Thymus (tissue), 11 donors: ENCODE data around the gene GET3. TPM values are rescaled to one million over a fixed set of nuclear protein-coding genes. Genes with fewer than 3 reads are reported as not detected.
A peak's percentile ranks its signal among the peaks of the same experiment; 100 is the strongest.
"Not testable (repeated sequence)": the region's sequence is repeated elsewhere in the genome, so short reads cannot be mapped to it uniquely, and the experiment has no call there.

ENCODE experiments used
- DNase-seq, 9 donors: peaks; one replicate each; pipeline ENCODE4 v3.0.0-alpha.2; 2013; ENCODE audit warnings: low spot score in 9 of 9, low read depth in 6 of 9, missing footprints in 1 of 9
- H3K27ac ChIP-seq, 2 donors: one replicate each; pipeline ENCODE4 v1.5.1; 2013; ENCODE audit warnings: control low read depth in 1 of 2, low read depth in 1 of 2, low read length in 1 of 2, mild to moderate bottlenecking in 1 of 2, moderate library complexity in 1 of 2
- H3K27me3 ChIP-seq, 2 donors: one replicate each; pipeline ENCODE4 v1.5.1; 2013; ENCODE audit warnings: low read length in 1 of 2; ENCODE audit not compliant: control insufficient read depth in 2 of 2, insufficient read depth in 1 of 2
- H3K36me3 ChIP-seq, 2 donors: one replicate each; pipeline ENCODE4 v1.5.1; 2013; ENCODE audit warnings: low read length in 1 of 2, mild to moderate bottlenecking in 1 of 2, moderate library complexity in 1 of 2; ENCODE audit not compliant: control insufficient read depth in 2 of 2, insufficient read depth in 2 of 2
- H3K4me1 ChIP-seq, 2 donors: one replicate each; pipeline ENCODE4 v1.5.1; 2013; ENCODE audit warnings: low read length in 2 of 2; ENCODE audit not compliant: control insufficient read depth in 2 of 2, insufficient read depth in 2 of 2
- H3K4me3 ChIP-seq, 2 donors: one replicate each; pipeline ENCODE4 v1.5.1; 2013; ENCODE audit warnings: low read length in 2 of 2, control low read depth in 1 of 2, mild to moderate bottlenecking in 1 of 2
- H3K9me3 ChIP-seq, 2 donors: one replicate each; pipeline ENCODE4 v1.5.1; 2013; ENCODE audit warnings: low read length in 1 of 2, mild to moderate bottlenecking in 1 of 2; ENCODE audit not compliant: control insufficient read depth in 2 of 2, insufficient read depth in 1 of 2
- WGBS: extraction: QIAGEN DNeasy Blood & Tissue Kit; methylation state at CpG from one replicate; pipeline ENCODE4 v1.1.7; 2013; 5-methylcytosine and 5-hydroxymethylcytosine counted together
- polyA plus RNA-seq: library from polyadenylated mRNA; stranded (reverse); fragments of 200-250 nt; gene quantifications from one replicate; pipeline ENCODE4 v1.2.3, GENCODE V29; 2013
- total RNA-seq: library from RNA; stranded (reverse); fragments of 120-200 nt; gene quantifications from one replicate; pipeline ENCODE4 v1.2.4, GENCODE V29; 2013
- donor health status: healthy.

The GET3 gene
- total and polyA plus RNA-seq, 2 donors: 50.0 to 67.2 TPM

- Histone ChIP-seq H3K36me3 (peaks cover 25 to 31% of the 10 kb centered on the region in 2 donors), H3K27me3 (no peaks in the 10 kb centered on the region), H3K4me1 (peaks cover 10 to 14% of the 10 kb centered on the region in 2 donors), H3K9me3 (no peaks in the 10 kb centered on the region), H3K27ac (peak within 1 kb of the TSS; percentile 95 to 98), H3K4me3 (peak within 1 kb of the TSS; percentile 66 to 93)
- WGBS: 7% methylated on average over 59 of the region's 59 CpGs
- DNase-seq: peak; percentile 92 to 98 (median 96)
Measured at GRCh38 chr19:12696366-12697335, 40.6 kb upstream of the GET3 start, which contains the start of gene FBXW9. FBXW9 (minus strand) TSS chr19:12696631; CDS start chr19:12696581, 50 bp downstream.

DNA sequence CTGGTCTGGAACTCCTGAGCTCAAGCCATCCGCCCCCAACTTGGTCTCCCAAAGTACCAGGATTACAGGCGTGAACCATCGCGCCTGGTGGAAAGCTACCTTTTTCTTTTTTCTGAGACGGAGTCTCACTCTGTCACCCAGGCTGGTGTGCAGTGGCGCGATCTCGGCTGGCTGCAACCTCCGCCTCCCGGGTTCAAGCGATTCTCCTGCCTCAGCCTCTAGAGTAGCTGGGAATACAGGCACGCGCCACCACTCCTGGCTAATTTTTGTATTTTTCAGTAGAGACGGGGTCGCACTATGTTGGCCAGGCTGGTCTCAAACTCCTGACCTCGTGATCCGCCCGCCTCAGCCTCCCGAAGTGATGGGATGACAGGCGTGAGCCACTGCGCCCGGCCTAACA lies 39.9 kb upstream of the GET3 start:
- peaks cover 10 to 14% of the 10 kb centered on the region in 2 donors for H3K4me1 ChIP-seq
- 97% methylated on average over 22 of the region's 22 CpGs for WGBS
- not testable (repeated sequence) for H3K9me3 ChIP-seq, H3K4me3 ChIP-seq, H3K27me3 ChIP-seq, DNase-seq, H3K27ac ChIP-seq
- H3K36me3 ChIP-seq: peaks cover 33 to 38% of the 10 kb centered on the region in 2 donors

- Histone ChIP-seq H3K27ac (no peak overlapping the region), H3K27me3 (no peaks in the 10 kb centered on the region), H3K9me3 (no peaks in the 10 kb centered on the region), H3K4me1 (peaks cover 10 to 14% of the 10 kb centered on the region in 2 donors), H3K4me3 (no peak overlapping the region), H3K36me3 (peaks cover 33 to 40% of the 10 kb centered on the region in 2 donors)
- no peak for DNase-seq
- 91% methylated on average over 6 of the region's 6 CpGs for WGBS
Measured at GRCh38 chr19:12698138-12698537, 39.2 kb upstream of the GET3 start.

DNA sequence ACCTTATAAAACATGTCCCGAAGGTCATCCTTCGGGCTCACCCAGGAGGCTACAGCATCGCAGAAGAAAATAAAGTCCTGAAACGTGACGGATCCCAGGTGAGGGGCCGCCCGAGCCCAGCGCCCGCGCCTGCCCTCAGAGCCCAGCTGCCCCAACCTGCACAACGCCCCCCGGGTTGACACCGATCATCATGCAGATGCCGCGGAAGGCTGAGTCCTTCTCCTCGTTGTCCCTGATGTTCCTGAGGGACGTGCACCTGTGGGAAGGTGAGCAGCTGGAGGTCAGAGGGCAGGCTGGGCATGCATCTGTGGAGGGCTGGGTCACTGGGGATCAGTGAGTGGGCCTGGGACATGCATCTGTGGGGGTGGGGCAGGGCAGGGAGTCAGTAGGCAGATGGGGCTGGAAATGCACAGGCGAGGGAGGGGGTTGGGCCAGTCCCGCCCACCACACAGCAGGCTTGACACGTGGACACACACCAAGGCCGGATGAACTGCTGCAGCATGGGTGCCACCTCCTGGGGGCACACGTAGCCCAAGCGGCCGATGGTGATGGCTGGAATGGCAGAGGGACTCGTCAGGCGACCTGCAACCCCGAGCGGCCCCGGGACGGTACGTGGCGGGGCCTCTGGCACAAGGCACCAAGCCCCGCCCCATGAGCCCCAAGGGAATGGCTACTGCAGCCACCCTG lies 35.6 kb upstream of the GET3 start:
- 99% methylated on average over 33 of the region's 33 CpGs for WGBS
- Histone ChIP-seq H3K4me1 (peaks cover 5 to 6% of the 10 kb centered on the region in 2 donors), H3K36me3 (peaks cover 63 to 71% of the 10 kb centered on the region in 2 donors), H3K4me3 (no peak overlapping the region), H3K27ac (no peak overlapping the region), H3K9me3 (no peaks in the 10 kb centered on the region), H3K27me3 (no peaks in the 10 kb centered on the region)
- no peak for DNase-seq

- Histone ChIP-seq H3K9me3 (no peaks in the 10 kb centered on the region), H3K27me3 (no peaks in the 10 kb centered on the region), H3K27ac (no peak overlapping the region), H3K4me3 (no peak overlapping the region), H3K4me1 (no peaks in the 10 kb centered on the region), H3K36me3 (peaks cover 68 to 80% of the 10 kb centered on the region in 2 donors)
- peak in 1 of 9 donors; percentile 62 for DNase-seq
- 92% methylated on average over 9 of the region's 9 CpGs for WGBS
Measured at GRCh38 chr19:12703046-12703445, 34.3 kb upstream of the GET3 start.

GRCh38 chr19:12705169-12705568 lies 32.1 kb upstream of the GET3 start:
- Histone ChIP-seq H3K36me3 (peaks cover 82 to 84% of the 10 kb centered on the region in 2 donors), H3K9me3 (no peaks in the 10 kb centered on the region), H3K4me1 (no peaks in the 10 kb centered on the region), H3K27ac (no peak overlapping the region), H3K27me3 (no peaks in the 10 kb centered on the region), H3K4me3 (no peak overlapping the region)
- 98% methylated on average over 13 of the region's 13 CpGs for WGBS
- no peak for DNase-seq

GRCh38 chr19:12705654-12706331 lies 31.5 kb upstream of the GET3 start:
- no peak overlapping the region for H3K4me3 ChIP-seq
- H3K36me3 ChIP-seq: peaks cover 82 to 85% of the 10 kb centered on the region in 2 donors
- H3K27ac ChIP-seq: no peak overlapping the region
- no peaks in the 10 kb centered on the region for H3K27me3 ChIP-seq
- 98% methylated on average over 29 of the region's 29 CpGs for WGBS
- no peak for DNase-seq
- H3K9me3 ChIP-seq: no peaks in the 10 kb centered on the region
- H3K4me1 ChIP-seq: no peaks in the 10 kb centered on the region

DNA sequence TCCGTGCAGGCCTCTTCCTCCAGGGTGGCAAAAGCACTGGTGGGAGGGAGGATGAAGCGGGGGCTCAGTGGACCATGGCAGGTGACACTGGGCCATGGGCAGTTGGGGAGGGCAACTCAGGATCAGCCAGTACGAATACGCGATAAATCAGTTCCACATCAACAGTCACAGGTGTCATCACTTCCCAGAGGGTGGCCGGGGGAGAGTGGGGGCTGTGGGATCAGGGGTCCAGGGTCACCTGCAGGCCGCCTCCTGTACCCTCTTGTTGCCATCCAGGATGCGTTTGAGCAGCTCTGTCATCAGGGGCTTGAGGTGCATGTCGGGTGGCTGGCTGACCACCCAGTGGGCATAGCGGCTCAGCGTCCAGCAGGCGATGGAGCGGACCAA lies 31.0 kb upstream of the GET3 start:
- Histone ChIP-seq H3K4me1 (no peaks in the 10 kb centered on the region), H3K27me3 (no peaks in the 10 kb centered on the region), H3K4me3 (no peak overlapping the region), H3K9me3 (no peaks in the 10 kb centered on the region), H3K27ac (no peak overlapping the region), H3K36me3 (peaks cover 82 to 84% of the 10 kb centered on the region in 2 donors)
- DNase-seq: no peak
- WGBS: 98% methylated on average over 13 of the region's 13 CpGs
